HepG2 (cell line): ENCODE results near the gene KHK. TPM values are rescaled to one million over a fixed set of nuclear protein-coding genes. Genes with fewer than 3 reads are reported as not detected.

Experiments
- AHR ChIP-seq: IDR thresholded peaks from 2 replicates; pipeline ENCODE4 v1.6.1; 2018; ENCODE audit warnings: missing genetic modification reagents, missing compliant biosample characterization
- ARNT ChIP-seq: fragments of 450-650 bp; IDR thresholded peaks from 2 replicates; pipeline ENCODE4 v1.6.1; 2017
- CC2D1A ChIP-seq: sonication (generic); formaldehyde crosslinking; IDR thresholded peaks from 2 replicates; pipeline ENCODE4 v1.8.1; 2023; ENCODE audit warnings: mild to moderate bottlenecking, missing genetic modification reagents
- DNMT3B ChIP-seq: conservative IDR thresholded peaks from 2 replicates; pipeline ENCODE4 v1.6.1; 2016; ENCODE audit warnings: missing biosample characterization, control low read depth
- EHMT2 ChIP-seq: fragments of 200-600 bp; sonication (generic); IDR thresholded peaks from 2 replicates; pipeline ENCODE4 v1.7.0; 2017; ENCODE audit warnings: antibody characterized with exemption, low read depth, low read length, borderline replicate concordance
- ETV5 ChIP-seq: IDR thresholded peaks from 2 replicates; pipeline ENCODE4 v1.6.1; 2018; ENCODE audit warnings: missing biosample characterization, missing genetic modification reagents, inconsistent platforms, borderline replicate concordance
- HDAC2 ChIP-seq: sonication (generic); formaldehyde crosslinking; IDR thresholded peaks from 2 replicates; pipeline ENCODE4 v1.4.0; 2020; ENCODE audit warnings: missing genetic modification reagents
- HHEX ChIP-seq: IDR thresholded peaks from 2 replicates; pipeline ENCODE4 v1.6.1; 2016; ENCODE audit warnings: control low read depth
- ISL2 ChIP-seq: sonication (generic); formaldehyde crosslinking; IDR thresholded peaks from 2 replicates; pipeline ENCODE4 v1.5.0; 2020; ENCODE audit warnings: missing genetic modification reagents
- NR2F1 ChIP-seq, 2 experiments: fragments of 450-650 bp in 1 of 2; formaldehyde crosslinking in 1 of 2; IDR thresholded peaks; 2 replicates each; pipeline versions ENCODE4 v1.5.0 to v1.6.1; 2016 to 2020; ENCODE audit warnings: mild to moderate bottlenecking in 1 of 2, missing compliant biosample characterization in 1 of 2, missing genetic modification reagents in 1 of 2, moderate library complexity in 1 of 2
- RARG ChIP-seq: sonication (generic); formaldehyde crosslinking; IDR thresholded peaks from 2 replicates; pipeline ENCODE4 v1.4.0; 2020; ENCODE audit warnings: low read depth, mild to moderate bottlenecking, missing genetic modification reagents
- REPIN1 ChIP-seq: sonication (generic); formaldehyde crosslinking; IDR thresholded peaks from 2 replicates; pipeline ENCODE4 v1.8.0; 2022; ENCODE audit warnings: missing genetic modification reagents, low read depth, mild to moderate bottlenecking, borderline replicate concordance
- RORA ChIP-seq: sonication (generic); formaldehyde crosslinking; IDR thresholded peaks from 2 replicates; pipeline ENCODE4 v1.5.0; 2020; ENCODE audit warnings: mild to moderate bottlenecking, missing genetic modification reagents, moderate library complexity
- SOX6 ChIP-seq, 2 experiments: fragments of 450-650 bp in 1 of 2; sonication (generic) in 1 of 2; formaldehyde crosslinking in 1 of 2; IDR thresholded peaks; 2 replicates each; pipeline versions ENCODE4 v1.4.0 to v1.6.1; 2017 to 2020; ENCODE audit warnings: antibody characterized with exemption in 1 of 2, mild to moderate bottlenecking in 1 of 2, missing genetic modification reagents in 1 of 2
- SP140L ChIP-seq: sonication (generic); formaldehyde crosslinking; IDR thresholded peaks from 2 replicates; pipeline ENCODE4 v1.4.0; 2020; ENCODE audit warnings: missing genetic modification reagents, borderline replicate concordance
- SRSF1 ChIP-seq: fragments of 200-400 bp; formaldehyde crosslinking; optimal IDR thresholded peaks from 2 replicates; pipeline ENCODE3; 2017; ENCODE audit warnings: mild to moderate bottlenecking, low read depth, low read length, moderate library complexity
- ZFP36L2 ChIP-seq: sonication (generic); formaldehyde crosslinking; IDR thresholded peaks from 2 replicates; pipeline ENCODE4 v1.4.0; 2020; ENCODE audit warnings: missing genetic modification reagents
- ZMYM2 ChIP-seq: sonication (generic); formaldehyde crosslinking; IDR thresholded peaks from 2 replicates; pipeline ENCODE4 v1.8.0; 2022; ENCODE audit warnings: mild to moderate bottlenecking, missing genetic modification reagents
- ZNF510 ChIP-seq: sonication (generic); formaldehyde crosslinking; IDR thresholded peaks from 2 replicates; pipeline ENCODE4 v1.4.0; 2020; ENCODE audit warnings: low read depth, mild to moderate bottlenecking, missing genetic modification reagents
- ZNF589 ChIP-seq: sonication (generic); formaldehyde crosslinking; conservative IDR thresholded peaks from 2 replicates; pipeline ENCODE4 v1.8.0; 2022; ENCODE audit warnings: mild to moderate bottlenecking, moderate library complexity, missing genetic modification reagents
- ZNF678 ChIP-seq: sonication (generic); formaldehyde crosslinking; IDR thresholded peaks from 2 replicates; pipeline ENCODE4 v1.4.0; 2020; ENCODE audit warnings: mild to moderate bottlenecking, missing genetic modification reagents
- ZNF709 ChIP-seq: sonication (generic); formaldehyde crosslinking; IDR thresholded peaks from 2 replicates; pipeline ENCODE4 v1.5.0; 2020; ENCODE audit warnings: mild to moderate bottlenecking, missing genetic modification reagents
- ZNF776 ChIP-seq: sonication (generic); formaldehyde crosslinking; IDR thresholded peaks from 2 replicates; pipeline ENCODE4 v1.4.0; 2020; ENCODE audit warnings: mild to moderate bottlenecking, missing genetic modification reagents
- polyA plus RNA-seq, 8 experiments: library from polyadenylated mRNA; depleted of rRNA in 3 of 8; stranded (reverse) in 7 of 8; unstranded in 1 of 8; fragments of >200 nt; fragmentation: Illumina TruSeq in 4 of 8; extraction: Trizol in 4 of 8; gene quantifications; 2 replicates each; pipeline versions ENCODE4 v1.2.1 to v1.2.3, GENCODE V29; 2011 to 2016; ENCODE audit warnings: low read depth in 4 of 8, missing spikeins in 1 of 8, mixed read lengths in 1 of 8; ENCODE audit not compliant: insufficient read depth in 1 of 8
- total RNA-seq, 5 experiments: library from RNA; depleted of rRNA; stranded (reverse); fragments of >200 nt; fragmentation: Illumina TruSeq; extraction: Trizol; gene quantifications; 2 replicates each; pipeline ENCODE4 v1.2.3, GENCODE V29; 2016; ENCODE audit warnings: low read depth in 1 of 5
- TF ChIP-seq, protein P1 (sequence below): sonication (generic); IDR thresholded peaks from 2 replicates; pipeline ENCODE4 v1.6.1; 2016; ENCODE audit warnings: low read depth, borderline replicate concordance
- TF ChIP-seq, protein P2 (sequence below): sonication (generic); formaldehyde crosslinking; IDR thresholded peaks from 2 replicates; pipeline ENCODE4 v1.8.0; 2022; ENCODE audit warnings: low read depth, missing genetic modification reagents
- TF ChIP-seq, protein P3 (sequence below): sonication (generic); formaldehyde crosslinking; IDR thresholded peaks from 2 replicates; pipeline ENCODE4 v1.5.0; 2020; ENCODE audit warnings: missing genetic modification reagents, mild to moderate bottlenecking, borderline replicate concordance
- TF ChIP-seq, protein P4 (sequence below): sonication (generic); formaldehyde crosslinking; IDR thresholded peaks from 2 replicates; pipeline ENCODE4 v1.5.0; 2020; ENCODE audit warnings: mild to moderate bottlenecking, low read depth, missing genetic modification reagents, borderline replicate concordance

KHK gene
- total and polyA plus RNA-seq, 2 of the 13 experiments (the other 11 are each of a cell fraction or from before 2014, with no cell fraction given) = 40.9 to 99.2 TPM

DNA sequence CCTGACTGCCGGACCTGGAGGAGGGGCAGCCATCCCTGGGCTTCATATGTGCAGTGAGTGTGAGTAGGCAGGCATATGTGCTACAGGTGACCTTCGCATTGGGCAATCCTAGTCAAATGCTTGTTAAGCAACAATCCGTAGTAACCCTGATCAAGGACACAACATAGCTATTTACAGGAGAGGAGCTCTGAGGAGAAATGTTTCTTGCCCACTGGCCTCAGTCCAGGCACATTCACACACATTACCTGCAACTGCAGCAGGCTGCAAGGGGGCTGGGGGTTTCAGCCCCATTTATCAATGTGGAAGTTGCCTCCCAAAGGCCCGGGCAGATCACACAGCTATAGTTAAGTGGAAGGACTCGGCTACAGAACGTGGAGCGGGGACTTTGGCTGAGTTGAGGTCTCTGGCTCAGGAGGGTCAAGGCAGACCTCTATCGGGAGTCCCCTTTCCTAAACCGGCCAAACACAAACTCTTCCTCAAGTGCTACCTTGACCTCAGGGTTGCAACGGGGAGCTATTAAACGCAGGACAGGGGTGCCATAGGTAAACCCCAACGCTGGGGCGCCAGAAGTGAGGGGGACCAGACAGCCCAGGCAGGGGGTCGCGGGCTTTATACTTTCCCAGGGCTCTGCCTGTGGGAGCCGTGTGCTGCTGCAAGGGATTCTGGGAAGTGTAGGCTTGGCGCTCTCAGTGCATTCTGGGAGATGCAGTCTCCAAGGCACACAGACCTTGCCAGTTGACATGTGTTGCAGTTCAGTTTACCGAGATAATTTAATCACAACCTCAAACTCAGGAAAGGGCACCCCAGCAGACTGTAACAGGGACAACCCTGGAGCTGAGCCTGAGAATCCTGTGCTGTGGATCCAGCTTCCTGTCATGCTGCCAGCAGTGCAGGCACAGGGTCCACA, 9.4 kb downstream of the KHK start (continued):
- TF ChIP-seq SRSF1 (peak; percentile 54), HHEX (CRISPR knock-in tag) (peak; percentile 49; the same call in 1 of the 2 replicates), ZNF776 (CRISPR knock-in tag) (no peak), ZNF589 (CRISPR knock-in tag) (peak; percentile 81; the same call in 1 of the 2 replicates), ZNF709 (CRISPR knock-in tag) (peak; percentile 88; the same call in 1 of the 2 replicates), ZMYM2 (CRISPR knock-in tag) (peak; percentile 77), ZNF510 (CRISPR knock-in tag) (0 out of 2 replicates have a peak, but pooled peaks have one; percentile 10), SP140L (CRISPR knock-in tag) (peak; percentile 10; the same call in 1 of the 2 replicates), ARNT (no peak), AHR (CRISPR knock-in tag) (no peak; the same call in 1 of the 2 replicates), RORA (CRISPR knock-in tag) (0 out of 2 replicates have a peak, but pooled peaks have one; percentile 69), ETV5 (CRISPR knock-in tag) (peak; percentile 67; the same call in 1 of the 2 replicates), HDAC2 (CRISPR knock-in tag) (peak; percentile 96), NR2F1 (CRISPR knock-in tag; IDR thresholded peaks at IDR 0.05) (peak; percentile 55 to 73; a peak in 3 of 4 replicates), RARG (CRISPR knock-in tag) (no peak), CC2D1A (CRISPR knock-in tag) (no peak), REPIN1 (CRISPR knock-in tag) (peak; percentile 89; the same call in 1 of the 2 replicates), SOX6 (IDR thresholded peaks at IDR 0.05) (no peak), SOX6 (CRISPR knock-in tag; IDR thresholded peaks at IDR 0.05) (peak; percentile 94), ZNF678 (CRISPR knock-in tag) (no peak), ISL2 (peak; percentile 93), ZFP36L2 (CRISPR knock-in tag) (no peak), DNMT3B (CRISPR knock-in tag) (0 out of 2 replicates have a peak, but pooled peaks have one; percentile 24), EHMT2 (no peak)
- TF ChIP-seq, protein P1, sequence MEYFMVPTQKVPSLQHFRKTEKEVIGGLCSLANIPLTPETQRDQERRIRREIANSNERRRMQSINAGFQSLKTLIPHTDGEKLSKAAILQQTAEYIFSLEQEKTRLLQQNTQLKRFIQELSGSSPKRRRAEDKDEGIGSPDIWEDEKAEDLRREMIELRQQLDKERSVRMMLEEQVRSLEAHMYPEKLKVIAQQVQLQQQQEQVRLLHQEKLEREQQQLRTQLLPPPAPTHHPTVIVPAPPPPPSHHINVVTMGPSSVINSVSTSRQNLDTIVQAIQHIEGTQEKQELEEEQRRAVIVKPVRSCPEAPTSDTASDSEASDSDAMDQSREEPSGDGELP = peak; percentile 97
- TF ChIP-seq, protein P2, sequence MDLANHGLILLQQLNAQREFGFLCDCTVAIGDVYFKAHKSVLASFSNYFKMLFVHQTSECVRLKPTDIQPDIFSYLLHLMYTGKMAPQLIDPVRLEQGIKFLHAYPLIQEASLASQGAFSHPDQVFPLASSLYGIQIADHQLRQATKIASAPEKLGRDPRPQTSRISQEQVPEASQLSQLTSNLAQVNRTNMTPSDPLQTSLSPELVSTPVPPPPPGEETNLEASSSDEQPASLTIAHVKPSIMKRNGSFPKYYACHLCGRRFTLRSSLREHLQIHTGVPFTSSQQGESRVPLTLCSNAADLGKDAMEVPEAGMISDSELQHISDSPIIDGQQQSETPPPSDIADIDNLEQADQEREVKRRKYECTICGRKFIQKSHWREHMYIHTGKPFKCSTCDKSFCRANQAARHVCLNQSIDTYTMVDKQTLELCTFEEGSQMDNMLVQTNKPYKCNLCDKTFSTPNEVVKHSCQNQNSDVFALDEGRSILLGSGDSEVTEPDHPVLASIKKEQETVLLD (CRISPR knock-in tag) = peak; percentile 44; the same call in 1 of the 2 replicates
- TF ChIP-seq, protein P3, sequence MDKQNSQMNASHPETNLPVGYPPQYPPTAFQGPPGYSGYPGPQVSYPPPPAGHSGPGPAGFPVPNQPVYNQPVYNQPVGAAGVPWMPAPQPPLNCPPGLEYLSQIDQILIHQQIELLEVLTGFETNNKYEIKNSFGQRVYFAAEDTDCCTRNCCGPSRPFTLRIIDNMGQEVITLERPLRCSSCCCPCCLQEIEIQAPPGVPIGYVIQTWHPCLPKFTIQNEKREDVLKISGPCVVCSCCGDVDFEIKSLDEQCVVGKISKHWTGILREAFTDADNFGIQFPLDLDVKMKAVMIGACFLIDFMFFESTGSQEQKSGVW = peak; percentile 96; the same call in 1 of the 2 replicates
- TF ChIP-seq, protein P4, sequence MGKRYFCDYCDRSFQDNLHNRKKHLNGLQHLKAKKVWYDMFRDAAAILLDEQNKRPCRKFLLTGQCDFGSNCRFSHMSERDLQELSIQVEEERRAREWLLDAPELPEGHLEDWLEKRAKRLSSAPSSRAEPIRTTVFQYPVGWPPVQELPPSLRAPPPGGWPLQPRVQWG (CRISPR knock-in tag) = peak; percentile 54; the same call in 1 of the 2 replicates
